NCI-H446 treated with DMSO at 0.1 percent for 48 hours (cell line): ENCODE measurements around the gene LDLRAD3.

Experiments
- DNase-seq: peaks from one replicate; lab custom pipeline; 2025; lab: John Stamatoyannopoulos, UW

LDLRAD3 gene

GRCh38 chr11:36278531-36279282 is 334.8 kb downstream of the LDLRAD3 start:
- no peak for DNase-seq

- no peak for DNase-seq
Observed at GRCh38 chr11:36280531-36280930, 336.7 kb downstream of the LDLRAD3 start.
